H1 (cell line): ENCODE results near the gene VWA2. TPM values are rescaled to one million over a fixed set of nuclear protein-coding genes. Genes with fewer than 3 reads are reported as not detected.

Experiments used
- CREB1 ChIP-seq: IDR thresholded peaks from 2 replicates; pipeline ENCODE4 v1.6.1; 2012; ENCODE audit warnings: inconsistent platforms
- POLR2AphosphoS5 ChIP-seq: IDR thresholded peaks from 2 replicates; pipeline ENCODE4 v1.6.1; 2011; ENCODE audit warnings: low read depth, low read length
- polyA plus RNA-seq, 7 experiments: library from polyadenylated mRNA; depleted of rRNA in 3 of 7; stranded (reverse) in 5 of 7; unstranded in 2 of 7; fragments of >200 nt in 5 of 7; fragments of 200-250 nt in 2 of 7; gene quantifications; 1 replicate in 5 of 7; 2 replicates in 1 of 7; 4 replicates in 1 of 7; pipeline versions ENCODE4 v1.2.1 to v1.2.3, GENCODE V29; 2011 to 2013; ENCODE audit warnings: missing spikeins in 2 of 7, mixed read lengths in 2 of 7
- total RNA-seq: library from RNA; stranded (reverse); fragmentation: NEBNext Ultra II Directional; extraction: Animal tissue kit (Norgen Biotek cat#: 25700); gene quantifications from 2 replicates; pipeline ENCODE4 v1.2.1, GENCODE V29; 2021

VWA2 gene
- total and polyA plus RNA-seq, 2 of the 8 experiments (the other 6 are each of a cell fraction or from before 2014, with no cell fraction given) = 2.8 to 2.9 TPM

- TF ChIP-seq POLR2AphosphoS5 (no peak), CREB1 (no peak)
- TF ChIP-seq, all 59 proteins: peak for 0
Measured at GRCh38 chr10:114259824-114260223, 20.8 kb downstream of the VWA2 start (continued).
